Body of pancreas (tissue), 4 donors: Measurements from ENCODE around the gene SLC25A30. TPM values are rescaled to one million over a fixed set of nuclear protein-coding genes. Genes with fewer than 3 reads are reported as not detected.
"Not testable (repeated sequence)": the region's sequence is repeated elsewhere in the genome, so short reads cannot be mapped to it uniquely, and the experiment has no call there.

Source experiments
- ATAC-seq: fragments of 150-250 bp; one replicate; pipeline ENCODE4 v1.9.1; 2016
- DNase-seq, 4 donors: peaks; one replicate each; pipeline ENCODE4 v3.0.0-alpha.2; 2019
- H3K27ac ChIP-seq, 4 donors: fragments of 200-600 bp; sonication (generic); 1 replicate in 3 of 4; 2 replicates in 1 of 4; pipeline versions ENCODE4 v1.5.1 to v1.6.1; 2016 to 2019; ENCODE audit warnings: mild to moderate bottlenecking in 1 of 4, mixed read lengths in 1 of 4, moderate library complexity in 1 of 4
- H3K27me3 ChIP-seq, 2 donors: fragments of 200-600 bp; sonication (generic); one replicate each; pipeline ENCODE4 v1.6.0; 2016; ENCODE audit warnings: mild to moderate bottlenecking in 1 of 2
- H3K36me3 ChIP-seq, 2 donors: fragments of 200-600 bp; sonication (generic); replicated peaks in 1 of 2; 2 replicates each; pipeline ENCODE4 v1.5.1; 2016; ENCODE audit warnings: low read depth in 2 of 2; ENCODE audit not compliant: insufficient read depth in 1 of 2
- H3K4me1 ChIP-seq: fragments of 200-600 bp; sonication (generic); one replicate; pipeline ENCODE4 v1.6.0; 2016
- H3K4me3 ChIP-seq, 2 donors: fragments of 200-600 bp; sonication (generic); 1 replicate in 1 of 2; 2 replicates in 1 of 2; pipeline ENCODE4 v1.5.1; 2016 to 2019
- H3K9me3 ChIP-seq, 3 donors: fragments of 200-600 bp; sonication (generic); 1 replicate in 2 of 3; 2 replicates in 1 of 3; pipeline ENCODE4 v1.5.1; 2016
- CTCF ChIP-seq, 7 experiments: fragments of 450-650 bp in 4 of 7; fragments of 200-600 bp in 3 of 7; sonication (generic) in 3 of 7; IDR thresholded peaks; one replicate each; pipeline ENCODE4 v1.5.1; 2016 to 2019; ENCODE audit warnings: antibody characterized with exemption in 7 of 7
- POLR2A ChIP-seq, 3 donors: fragments of 450-650 bp; IDR thresholded peaks; one replicate each; pipeline ENCODE4 v1.6.1; 2016; ENCODE audit warnings: antibody characterized with exemption in 3 of 3, mild to moderate bottlenecking in 2 of 3
- WGBS, 2 donors: methylation state at CpG; one replicate each; pipeline ENCODE4 v1.1.5; 2017; 5-methylcytosine and 5-hydroxymethylcytosine counted together
- intact Hi-C: fragments of 100-400 bp; cut with DNase I; formaldehyde crosslinking; loops from one replicate; pipeline ENCODE4 v1.15.1; 2023
- total RNA-seq, 2 donors: library from RNA; depleted of rRNA; stranded (reverse); fragments of >200 nt; gene quantifications; one replicate each; pipeline ENCODE4 v1.1.0, GENCODE V29; 2016

SLC25A30 gene
- total RNA-seq, 2 donors from 2014 or later = 7.3 to 10.1 TPM

- no peak overlapping the region for H3K4me3 ChIP-seq
- DNase-seq (no peak), ATAC-seq (no peak)
- H3K27ac ChIP-seq = no peak overlapping the region
- H3K9me3 ChIP-seq = no peaks in the 10 kb centered on the region
- no peaks in the 10 kb centered on the region for H3K27me3 ChIP-seq
- TF ChIP-seq CTCF (IDR thresholded peaks at IDR 0.05) (no peak), POLR2A (IDR thresholded peaks at IDR 0.05) (no peak)
- intact Hi-C loops = no loop called here
- H3K36me3 ChIP-seq = no peaks in the 10 kb centered on the region
- H3K4me1 ChIP-seq = no peaks in the 10 kb centered on the region
- 40 to 66% methylated on average over 1 to 3 of the region's 12 CpGs for WGBS, 2 donors
Observed at GRCh38 chr13:45381196-45381595, 37.0 kb downstream of the SLC25A30 start.

GRCh38 chr13:45380708-45381107 lies 37.5 kb downstream of the SLC25A30 start:
- H3K9me3 ChIP-seq, H3K27me3 ChIP-seq, DNase-seq, H3K27ac ChIP-seq, H3K4me3 ChIP-seq, ATAC-seq, intact Hi-C loops, H3K4me1 ChIP-seq, H3K36me3 ChIP-seq: not testable (repeated sequence)
- WGBS, 2 donors = 49 to 65% methylated on average over 5 of the region's 8 CpGs

GRCh38 chr13:45379516-45379915 lies 38.7 kb downstream of the SLC25A30 start:
- intact Hi-C loops, H3K36me3 ChIP-seq, ATAC-seq, H3K27me3 ChIP-seq, H3K4me3 ChIP-seq, DNase-seq, H3K4me1 ChIP-seq, H3K27ac ChIP-seq, H3K9me3 ChIP-seq: not testable (repeated sequence)
- 94 to 97% methylated on average over 8 to 10 of the region's 10 CpGs for WGBS, 2 donors

- intact Hi-C loops = not testable (repeated sequence)
Observed at GRCh38 chr13:45378786-45379185, 39.4 kb downstream of the SLC25A30 start.

GRCh38 chr13:45377314-45377713 lies 40.9 kb downstream of the SLC25A30 start:
- H3K9me3 ChIP-seq, H3K36me3 ChIP-seq, intact Hi-C loops, H3K27ac ChIP-seq, H3K4me1 ChIP-seq, ATAC-seq, H3K27me3 ChIP-seq, DNase-seq, H3K4me3 ChIP-seq: not testable (repeated sequence)
- WGBS, 2 donors = 86% methylated on average over 9 of the region's 12 CpGs; no CpG with 5 or more reads in 1 of the 2 donors

More at GRCh38 chr13:45378786-45379185, 39.4 kb downstream of the SLC25A30 start:
- DNase-seq, H3K27ac ChIP-seq, H3K27me3 ChIP-seq, H3K4me1 ChIP-seq, H3K36me3 ChIP-seq, ATAC-seq, H3K4me3 ChIP-seq, H3K9me3 ChIP-seq: not testable (repeated sequence)
- WGBS, 2 donors = 83 to 90% methylated on average over 8 of the region's 8 CpGs

GRCh38 chr13:45376651-45377050 lies 41.5 kb downstream of the SLC25A30 start:
- DNase-seq, H3K36me3 ChIP-seq, H3K27ac ChIP-seq, H3K9me3 ChIP-seq, ATAC-seq, H3K4me3 ChIP-seq, H3K4me1 ChIP-seq, intact Hi-C loops, H3K27me3 ChIP-seq: not testable (repeated sequence)
- WGBS, 2 donors = 89% methylated on average over 8 of the region's 8 CpGs

- Histone ChIP-seq H3K4me1 (peaks cover 17% of the 10 kb centered on the region), H3K27me3 (no peaks in the 10 kb centered on the region), H3K36me3 (no peaks in the 10 kb centered on the region), H3K4me3 (no peak overlapping the region), H3K9me3 (no peaks in the 10 kb centered on the region), H3K27ac (no peak overlapping the region)
- TF ChIP-seq CTCF (IDR thresholded peaks at IDR 0.05) (no peak), POLR2A (IDR thresholded peaks at IDR 0.05) (no peak)
- WGBS, 2 donors = 89 to 92% methylated on average over 3 of the region's 3 CpGs
- DNase-seq (no peak), ATAC-seq (no peak)
- intact Hi-C loops = no loop called here
Observed at GRCh38 chr13:45374917-45375316, 43.3 kb downstream of the SLC25A30 start.
